Activated naive CD4-positive, alpha-beta T cell treated with anti-CD3 and anti-CD28 coated beads, Interleukin-2, amount 50 U/mL, for 16 hours (primary cell): ENCODE measurements around the gene HSPA1B.
"Not testable (repeated sequence)": the region's sequence is repeated elsewhere in the genome, so short reads cannot be mapped to it uniquely, and the experiment has no call there.

Experiments used
- DNase-seq: peaks from one replicate; pipeline ENCODE4 v3.0.0-alpha.2; 2020

HSPA1B gene

DNA sequence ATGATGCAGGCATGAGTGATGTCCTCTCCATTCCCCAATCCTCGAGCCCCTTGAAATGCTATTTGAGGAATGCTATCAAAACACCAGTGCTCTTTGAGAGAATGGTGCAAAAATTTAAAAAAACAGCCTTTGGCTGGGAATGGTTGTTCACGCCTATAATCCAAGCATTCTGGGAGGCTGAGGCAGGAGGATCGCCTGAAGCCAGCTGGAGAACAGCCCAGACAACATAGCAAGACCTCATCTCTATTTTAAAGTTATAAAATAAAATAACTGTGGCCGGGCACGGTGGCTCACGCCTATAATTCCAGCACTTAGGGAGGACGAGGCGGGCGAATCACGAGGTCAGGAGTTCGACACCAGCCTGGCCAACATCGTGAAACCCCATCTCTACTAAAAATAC is 27.8 kb upstream of the HSPA1B start:
- DNase-seq = no peak

GRCh38 chr6:31801031-31801927 is 26.3 kb upstream of the HSPA1B start:
- DNase-seq = not testable (repeated sequence)

DNA sequence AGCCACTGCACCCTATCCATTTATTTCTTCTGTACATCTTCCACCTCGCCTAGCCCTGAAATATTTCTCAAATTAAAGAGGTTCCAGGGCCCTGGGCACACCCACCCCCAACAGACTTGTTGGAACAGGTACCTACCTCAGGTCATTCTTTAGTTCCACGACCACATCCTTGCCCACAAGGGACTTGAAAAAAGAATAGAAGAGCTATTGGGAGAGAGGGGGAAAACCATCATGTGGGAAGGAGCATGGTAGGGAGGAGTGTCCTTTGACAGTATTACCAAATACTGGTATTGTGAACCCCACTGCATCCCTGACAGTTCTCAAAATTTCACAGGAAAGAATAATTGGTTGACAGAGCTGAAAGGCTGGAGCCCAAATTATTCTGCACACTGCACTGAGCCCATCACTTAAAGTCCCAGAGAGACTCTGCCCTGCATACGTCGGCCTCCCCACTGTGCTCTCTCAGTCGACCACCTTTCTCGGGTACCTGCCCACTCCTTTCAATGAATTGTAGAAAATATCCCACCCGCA is 21.5 kb upstream of the HSPA1B start:
- DNase-seq = no peak

GRCh38 chr6:31806470-31807272 is 20.9 kb upstream of the HSPA1B start, which contains the start of gene LSM2:
Gene LSM2, minus strand, starts transcription at chr6:31806966. Its CDS starts 209 bp downstream, at chr6:31806757.
- peak; percentile 97 for DNase-seq

- not testable (repeated sequence) for DNase-seq
Observed at GRCh38 chr6:31808599-31808998, 18.9 kb upstream of the HSPA1B start.

DNA sequence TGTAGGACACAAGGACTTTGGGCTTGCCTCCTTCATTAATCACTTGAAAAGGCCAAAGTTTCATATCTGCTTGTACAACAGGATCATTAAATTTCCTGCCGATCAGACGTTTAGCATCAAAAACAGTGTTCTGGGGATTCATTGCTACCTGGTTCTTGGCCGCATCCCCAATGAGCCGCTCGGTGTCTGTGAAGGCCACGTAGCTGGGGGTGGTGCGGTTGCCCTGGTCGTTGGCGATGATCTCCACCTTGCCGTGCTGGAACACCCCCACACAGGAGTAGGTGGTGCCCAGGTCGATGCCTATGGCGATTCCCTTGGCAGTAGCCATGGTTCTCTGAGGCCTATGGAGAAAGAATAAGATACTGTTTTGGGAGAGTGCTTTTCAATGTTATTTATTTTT is 15.9 kb upstream of the HSPA1B start:
- no peak for DNase-seq

DNA sequence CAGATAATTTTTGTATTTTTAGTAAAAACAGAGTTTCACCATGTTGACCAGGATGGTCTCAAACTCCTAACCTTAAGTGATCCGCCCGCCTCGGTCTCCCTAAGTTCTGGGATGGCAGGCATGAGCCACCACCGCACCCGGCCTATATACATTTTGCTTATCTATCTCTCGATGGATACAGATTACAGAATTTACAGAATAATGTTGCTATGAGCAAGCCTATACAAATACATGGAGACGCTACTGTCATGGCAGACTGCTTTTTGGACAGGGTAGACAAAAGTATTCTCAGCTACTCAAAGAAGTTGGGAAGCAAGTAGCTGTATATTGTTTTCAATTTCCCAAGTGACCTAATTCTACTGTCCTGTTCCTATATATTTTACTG is 14.1 kb upstream of the HSPA1B start:
- no peak for DNase-seq

DNA sequence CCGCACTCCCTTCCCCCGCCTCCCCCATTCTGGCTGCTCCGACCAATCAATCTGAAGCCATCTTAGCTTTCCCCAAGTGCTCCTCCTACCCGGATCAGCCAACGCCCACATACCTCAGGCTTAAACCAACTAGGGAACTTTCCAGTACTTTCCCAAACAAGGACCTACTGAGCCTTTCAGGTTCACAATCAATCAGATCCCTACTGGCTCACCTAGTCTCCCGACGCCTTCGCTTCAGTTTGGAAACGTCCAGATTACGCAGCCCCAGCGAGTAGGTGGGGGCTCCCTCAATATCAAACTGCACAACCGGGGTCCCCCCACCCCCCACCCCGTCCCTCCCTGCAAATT is 12.9 kb upstream of the HSPA1B start:
- DNase-seq = peak; percentile 63

DNA sequence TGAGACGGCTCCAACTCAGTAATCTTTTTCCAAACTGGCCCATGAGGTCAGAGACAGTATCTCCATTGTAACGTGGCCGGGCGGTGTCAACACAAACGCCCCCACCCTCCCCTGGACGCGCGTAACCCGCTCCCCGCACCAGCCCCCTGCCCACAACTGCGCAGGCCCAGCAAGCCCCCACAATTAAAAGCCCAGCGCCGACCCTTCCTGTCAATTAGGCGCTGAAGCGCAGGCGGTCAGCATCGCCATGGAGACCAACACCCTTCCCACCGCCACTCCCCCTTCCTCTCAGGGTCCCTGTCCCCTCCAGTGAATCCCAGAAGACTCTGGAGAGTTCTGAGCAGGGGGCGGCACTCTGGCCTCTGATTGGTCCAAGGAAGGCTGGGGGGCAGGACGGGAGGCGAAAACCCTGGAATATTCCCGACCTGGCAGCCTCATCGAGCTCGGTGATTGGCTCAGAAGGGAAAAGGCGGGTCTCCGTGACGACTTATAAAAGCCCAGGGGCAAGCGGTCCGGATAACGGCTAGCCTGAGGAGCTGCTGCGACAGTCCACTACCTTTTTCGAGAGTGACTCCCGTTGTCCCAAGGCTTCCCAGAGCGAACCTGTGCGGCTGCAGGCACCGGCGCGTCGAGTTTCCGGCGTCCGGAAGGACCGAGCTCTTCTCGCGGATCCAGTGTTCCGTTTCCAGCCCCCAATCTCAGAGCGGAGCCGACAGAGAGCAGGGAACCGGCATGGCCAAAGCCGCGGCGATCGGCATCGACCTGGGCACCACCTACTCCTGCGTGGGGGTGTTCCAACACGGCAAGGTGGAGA is 12.3 kb upstream of the HSPA1B start, which contains the start of the genes HSPA1A and HSPA1L:
Gene HSPA1A (plus strand): TSS at position 519 of the 814 bp plus-strand sequence. CDS start 214 bp downstream, at position 733.
Gene HSPA1L (minus strand): TSS at position 259 of the 814 bp plus-strand sequence. CDS start 3,311 bp downstream, outside the sequence.
- peak; percentile 43 for DNase-seq

DNA sequence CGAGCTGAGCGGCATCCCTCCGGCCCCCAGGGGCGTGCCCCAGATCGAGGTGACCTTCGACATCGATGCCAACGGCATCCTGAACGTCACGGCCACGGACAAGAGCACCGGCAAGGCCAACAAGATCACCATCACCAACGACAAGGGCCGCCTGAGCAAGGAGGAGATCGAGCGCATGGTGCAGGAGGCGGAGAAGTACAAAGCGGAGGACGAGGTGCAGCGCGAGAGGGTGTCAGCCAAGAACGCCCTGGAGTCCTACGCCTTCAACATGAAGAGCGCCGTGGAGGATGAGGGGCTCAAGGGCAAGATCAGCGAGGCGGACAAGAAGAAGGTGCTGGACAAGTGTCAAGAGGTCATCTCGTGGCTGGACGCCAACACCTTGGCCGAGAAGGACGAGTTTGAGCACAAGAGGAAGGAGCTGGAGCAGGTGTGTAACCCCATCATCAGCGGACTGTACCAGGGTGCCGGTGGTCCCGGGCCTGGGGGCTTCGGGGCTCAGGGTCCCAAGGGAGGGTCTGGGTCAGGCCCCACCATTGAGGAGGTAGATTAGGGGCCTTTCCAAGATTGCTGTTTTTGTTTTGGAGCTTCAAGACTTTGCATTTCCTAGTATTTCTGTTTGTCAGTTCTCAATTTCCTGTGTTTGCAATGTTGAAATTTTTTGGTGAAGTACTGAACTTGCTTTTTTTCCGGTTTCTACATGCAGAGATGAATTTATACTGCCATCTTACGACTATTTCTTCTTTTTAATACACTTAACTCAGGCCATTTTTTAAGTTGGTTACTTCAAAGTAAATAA is 10.2 kb upstream of the HSPA1B start:
- not testable (repeated sequence) for DNase-seq

- not testable (repeated sequence) for DNase-seq
Observed at GRCh38 chr6:31817929-31818511, 9.5 kb upstream of the HSPA1B start.

DNA sequence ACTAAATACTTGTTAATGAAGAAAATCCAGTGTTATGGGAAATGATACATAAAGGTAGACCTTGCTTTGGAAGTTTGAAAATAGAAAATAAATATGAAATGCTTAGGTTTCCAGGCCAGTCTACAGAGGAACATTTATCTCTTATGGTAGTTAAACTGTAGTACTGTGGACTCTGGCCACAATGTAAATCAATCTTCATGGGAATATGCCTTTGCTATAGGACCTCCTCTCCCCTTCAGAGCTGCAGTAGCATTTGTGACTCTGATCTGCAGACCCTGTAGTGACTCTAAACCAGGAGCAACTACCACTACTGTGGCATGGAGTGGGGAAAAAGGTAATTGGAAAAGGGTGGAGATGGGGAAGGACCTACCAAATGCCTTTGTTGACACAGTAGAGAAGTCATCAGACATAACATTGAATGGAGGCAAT is 7.7 kb upstream of the HSPA1B start:
- no peak for DNase-seq

DNA sequence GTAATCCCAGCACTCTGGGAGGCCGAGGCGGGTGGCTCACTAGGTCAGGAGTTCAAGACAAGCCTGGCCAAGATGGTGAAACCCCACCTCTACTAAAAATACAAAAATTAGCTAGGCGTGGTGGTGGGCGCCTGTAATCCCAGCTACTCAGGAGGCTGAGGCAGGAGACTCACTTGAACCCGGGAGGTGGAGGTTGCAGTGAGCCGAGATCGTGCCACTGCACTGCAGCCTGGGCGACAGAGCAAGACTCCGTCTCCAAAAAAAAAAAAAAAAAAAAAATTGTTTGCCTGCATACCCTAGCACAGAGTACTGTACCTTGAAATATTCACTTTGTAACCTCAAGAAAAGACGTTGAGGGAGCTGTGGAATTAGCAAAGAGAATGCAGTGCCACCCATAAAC is 7.1 kb upstream of the HSPA1B start:
- not testable (repeated sequence) for DNase-seq

GRCh38 chr6:31821301-31822035 is 6.1 kb upstream of the HSPA1B start:
- DNase-seq = peak; percentile 77

DNA sequence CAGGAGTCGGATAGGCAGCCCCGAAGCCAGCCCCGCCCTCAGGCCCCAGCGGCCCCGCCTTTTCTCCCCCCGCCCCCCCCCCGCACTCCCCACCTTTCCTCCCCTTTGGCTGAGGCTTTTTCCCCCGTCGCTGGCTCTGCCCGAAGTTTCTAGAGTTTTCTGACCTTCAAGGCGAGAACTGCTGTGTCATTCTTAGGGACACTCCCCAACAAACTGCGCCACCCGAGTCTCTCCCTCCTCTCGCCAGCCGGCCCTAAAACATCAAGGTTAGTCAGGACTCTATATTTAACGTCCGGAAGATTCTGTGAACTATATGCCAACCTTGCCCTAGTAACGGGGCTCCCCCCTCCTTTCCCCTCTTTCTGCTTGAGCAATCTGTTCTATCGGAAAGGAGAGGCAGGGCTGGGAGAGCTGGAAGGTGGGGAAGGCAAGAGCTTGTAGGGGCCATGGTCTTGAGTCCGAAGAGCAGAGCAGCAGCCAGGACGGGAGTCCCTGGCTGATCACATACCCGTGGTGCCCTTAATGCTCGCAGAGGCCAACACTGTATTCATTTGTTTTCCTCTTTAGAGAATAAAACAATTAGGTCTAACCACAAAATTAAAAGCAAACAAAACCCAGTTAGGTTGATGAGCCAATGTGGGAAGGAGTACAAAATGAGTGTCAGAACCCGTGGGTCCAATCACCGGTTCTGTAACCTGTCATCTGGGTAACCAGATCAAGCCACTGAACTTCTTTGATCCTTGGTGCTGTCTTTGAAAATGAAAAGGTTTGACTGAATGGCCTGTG is 5.3 kb upstream of the HSPA1B start:
- peak; percentile 42 for DNase-seq

GRCh38 chr6:31823592-31824196 is 3.8 kb upstream of the HSPA1B start:
- DNase-seq = not testable (repeated sequence)

DNA sequence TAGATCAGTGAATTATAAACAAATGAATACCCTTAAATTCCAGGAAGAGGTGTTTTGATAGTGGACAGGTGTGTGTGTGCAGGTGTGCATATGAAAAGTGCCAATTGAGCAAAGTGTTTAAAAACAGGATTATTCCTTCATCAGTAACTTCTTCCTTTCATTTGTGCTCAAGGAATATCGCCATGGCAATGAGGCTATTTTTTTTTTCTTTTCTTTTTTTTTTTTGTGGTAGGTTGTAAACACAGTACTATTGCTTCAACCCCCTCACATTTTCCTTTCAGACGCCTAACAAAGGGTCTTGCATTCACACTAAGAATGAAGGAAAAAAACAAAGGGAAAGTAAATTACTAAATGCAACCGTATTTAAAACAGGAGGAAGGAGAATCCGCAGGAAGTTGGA is 2.0 kb upstream of the HSPA1B start:
- no peak for DNase-seq

GRCh38 chr6:31826793-31827285 is 699 bp upstream of the HSPA1B start:
- DNase-seq = no peak
